GM23248 (cell line): ENCODE measurements around the gene ACSF3. TPM values are rescaled to one million over a fixed set of nuclear protein-coding genes. Genes with fewer than 3 reads are reported as not detected.

Experiments
- DNase-seq: peaks from one replicate; pipeline ENCODE4 v3.0.0-alpha.2; 2015
- H2AFZ ChIP-seq: fragments of 200-600 bp; sonication (generic); 2 replicates; pipeline ENCODE4 v1.6.1; 2016; ENCODE audit warnings: antibody characterized with exemption
- H3F3A ChIP-seq: fragments of 200-600 bp; sonication (generic); 2 replicates; pipeline ENCODE4 v1.6.1; 2016; ENCODE audit warnings: mild to moderate bottlenecking, antibody characterized with exemption, mixed run types; ENCODE audit not compliant: insufficient read depth
- H3K27ac ChIP-seq: fragments of 200-600 bp; sonication (generic); 2 replicates; pipeline ENCODE4 v1.5.1; 2016; ENCODE audit warnings: mild to moderate bottlenecking
- H3K27me3 ChIP-seq: fragments of 200-600 bp; sonication (generic); replicated peaks from 2 replicates; pipeline ENCODE4 v1.6.1; 2016; ENCODE audit warnings: mild to moderate bottlenecking; ENCODE audit not compliant: insufficient read depth
- H3K36me3 ChIP-seq: fragments of 200-600 bp; sonication (generic); 2 replicates; pipeline ENCODE4 v1.6.1; 2016; ENCODE audit warnings: low read depth, mild to moderate bottlenecking
- H3K4me1 ChIP-seq: fragments of 200-600 bp; sonication (generic); 2 replicates; pipeline ENCODE4 v1.6.1; 2016; ENCODE audit warnings: mild to moderate bottlenecking; ENCODE audit not compliant: insufficient read depth
- H3K4me2 ChIP-seq: fragments of 200-600 bp; sonication (generic); one replicate; pipeline ENCODE4 v1.6.1; 2016; ENCODE audit warnings: mild to moderate bottlenecking; ENCODE audit not compliant: unreplicated experiment
- H3K4me3 ChIP-seq: fragments of 200-600 bp; sonication (generic); 2 replicates; pipeline ENCODE4 v1.5.1; 2016; ENCODE audit warnings: mild to moderate bottlenecking
- H3K79me2 ChIP-seq: fragments of 200-600 bp; sonication (generic); 2 replicates; pipeline ENCODE4 v1.6.1; 2016; ENCODE audit warnings: mild to moderate bottlenecking; ENCODE audit not compliant: insufficient read depth
- H3K9ac ChIP-seq: fragments of 200-600 bp; sonication (generic); 2 replicates; pipeline ENCODE4 v1.6.1; 2016; ENCODE audit warnings: mild to moderate bottlenecking
- H3K9me2 ChIP-seq: fragments of 200-600 bp; sonication (generic); 2 replicates; pipeline ENCODE4 v1.6.1; 2016; ENCODE audit warnings: mixed run types, mild to moderate bottlenecking, moderate library complexity; ENCODE audit not compliant: insufficient read depth
- H3K9me3 ChIP-seq: fragments of 200-600 bp; sonication (generic); one replicate; pipeline ENCODE4 v1.6.1; 2017; ENCODE audit warnings: low read depth
- H4K20me1 ChIP-seq: fragments of 200-600 bp; sonication (generic); 2 replicates; pipeline ENCODE4 v1.6.0; 2016; ENCODE audit not compliant: insufficient read depth
- EZH2 ChIP-seq: fragments of 200-600 bp; sonication (generic); IDR thresholded peaks from 2 replicates; pipeline ENCODE4 v1.6.1; 2018; ENCODE audit warnings: antibody characterized with exemption, mild to moderate bottlenecking; ENCODE audit not compliant: insufficient read depth, poor library complexity, severe bottlenecking
- EZH2phosphoT487 ChIP-seq: fragments of 200-600 bp; sonication (generic); IDR thresholded peaks from 2 replicates; pipeline ENCODE4 v1.6.1; 2018; ENCODE audit warnings: antibody characterized with exemption, moderate library complexity, mild to moderate bottlenecking, low read depth; ENCODE audit not compliant: insufficient read depth
- WGBS, 2 experiments: methylation state at CpG; one replicate each; pipeline ENCODE4 v1.1.6; 2015 to 2017; ENCODE audit warnings: low lambda C conversion rate in 2 of 2, low coverage in 1 of 2; ENCODE audit errors: missing lambda C conversion rate in 2 of 2; 5-methylcytosine and 5-hydroxymethylcytosine counted together
- in situ Hi-C: fragments of 300-500 bp; cut with MboI; formaldehyde crosslinking; loops from 2 replicates; pipeline ENCODE4 v1.15.0; 2020
- polyA plus RNA-seq: library from polyadenylated mRNA; unstranded; fragments of >200 nt; fragmentation: Nextera tagmentation; extraction: Ambion mirVana; gene quantifications from 2 replicates; pipeline ENCODE4 v1.2.1, GENCODE V29; 2016
- total RNA-seq: library from RNA; depleted of rRNA; stranded (reverse); fragments of >200 nt; shearing (Covaris generic); gene quantifications from 2 replicates; pipeline ENCODE4 v1.2.3, GENCODE V29; 2014

ACSF3 gene
- total and polyA plus RNA-seq, 2 experiments from 2014 or later, result 15.9 to 17.1 TPM

DNA sequence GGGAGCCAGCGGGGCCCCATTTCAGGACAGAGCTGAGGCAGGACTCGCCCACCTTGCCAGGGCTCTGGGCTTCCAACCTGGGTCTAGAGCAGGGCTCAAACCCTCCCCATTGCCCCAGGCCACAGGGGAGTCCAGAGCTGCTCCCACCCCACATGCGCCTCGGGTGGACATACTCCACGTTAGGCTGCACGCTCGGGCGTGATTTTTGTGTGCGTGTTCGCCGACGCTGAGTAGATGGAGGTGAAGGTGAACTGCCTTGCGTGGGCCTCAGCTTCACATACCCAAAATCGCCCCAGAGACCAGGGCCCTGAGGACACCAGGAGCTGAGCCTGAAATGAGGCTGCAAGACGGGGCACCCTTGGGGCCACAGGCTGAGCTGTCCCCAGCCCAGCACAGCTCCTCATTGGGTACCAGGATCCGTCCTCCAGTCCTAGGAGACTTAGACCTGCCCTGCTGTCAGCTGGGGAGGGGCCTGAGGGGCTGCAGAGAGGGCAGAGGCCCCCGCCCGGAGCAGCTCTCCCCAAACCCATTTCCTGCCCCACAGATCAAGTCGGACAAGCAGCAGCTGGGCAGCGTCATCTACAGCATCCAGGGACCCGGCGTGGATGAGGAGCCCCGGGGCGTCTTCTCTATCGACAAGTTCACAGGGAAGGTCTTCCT, 86.1 kb downstream of the ACSF3 start:
- Histone ChIP-seq H3F3A (no peaks in the 10 kb centered on the region), H2AFZ (no peak overlapping the region), H3K9me2 (no peaks in the 10 kb centered on the region), H3K9ac (no peak overlapping the region), H4K20me1 (no peaks in the 10 kb centered on the region), H3K4me3 (no peak overlapping the region), H3K4me1 (no peaks in the 10 kb centered on the region), H3K36me3 (no peaks in the 10 kb centered on the region), H3K4me2 (no peak overlapping the region), H3K9me3 (no peaks in the 10 kb centered on the region), H3K27ac (no peak overlapping the region), H3K27me3 (peaks cover 10% of the 10 kb centered on the region; the same call in 1 of the 2 replicates), H3K79me2 (no peaks in the 10 kb centered on the region)
- TF ChIP-seq EZH2phosphoT487 (no peak), EZH2 (no peak)
- WGBS, 2 experiments, result 70 to 72% methylated on average over 25 of the region's 25 CpGs
- in situ Hi-C loops, result no loop called here
- DNase-seq, result no peak

DNA sequence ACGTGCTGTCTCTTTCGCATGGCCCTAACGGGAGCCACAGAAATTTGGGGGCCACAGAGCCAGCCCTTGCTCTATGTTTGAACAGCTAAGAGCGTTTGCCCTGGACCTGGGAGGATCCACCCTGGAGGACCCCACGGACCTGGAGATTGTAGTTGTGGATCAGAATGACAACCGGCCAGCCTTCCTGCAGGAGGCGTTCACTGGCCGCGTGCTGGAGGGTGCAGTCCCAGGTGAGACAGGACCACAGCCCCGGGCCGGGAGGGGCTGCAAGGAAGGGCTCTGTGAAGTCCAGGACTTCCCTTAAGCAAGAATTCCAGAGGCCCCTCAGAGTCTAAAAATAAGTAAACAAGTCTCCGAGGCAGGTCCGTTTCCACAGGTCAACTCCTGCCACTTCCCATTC, 89.8 kb downstream of the ACSF3 start:
- in situ Hi-C loops, result no loop called here
- no peak for DNase-seq

DNA sequence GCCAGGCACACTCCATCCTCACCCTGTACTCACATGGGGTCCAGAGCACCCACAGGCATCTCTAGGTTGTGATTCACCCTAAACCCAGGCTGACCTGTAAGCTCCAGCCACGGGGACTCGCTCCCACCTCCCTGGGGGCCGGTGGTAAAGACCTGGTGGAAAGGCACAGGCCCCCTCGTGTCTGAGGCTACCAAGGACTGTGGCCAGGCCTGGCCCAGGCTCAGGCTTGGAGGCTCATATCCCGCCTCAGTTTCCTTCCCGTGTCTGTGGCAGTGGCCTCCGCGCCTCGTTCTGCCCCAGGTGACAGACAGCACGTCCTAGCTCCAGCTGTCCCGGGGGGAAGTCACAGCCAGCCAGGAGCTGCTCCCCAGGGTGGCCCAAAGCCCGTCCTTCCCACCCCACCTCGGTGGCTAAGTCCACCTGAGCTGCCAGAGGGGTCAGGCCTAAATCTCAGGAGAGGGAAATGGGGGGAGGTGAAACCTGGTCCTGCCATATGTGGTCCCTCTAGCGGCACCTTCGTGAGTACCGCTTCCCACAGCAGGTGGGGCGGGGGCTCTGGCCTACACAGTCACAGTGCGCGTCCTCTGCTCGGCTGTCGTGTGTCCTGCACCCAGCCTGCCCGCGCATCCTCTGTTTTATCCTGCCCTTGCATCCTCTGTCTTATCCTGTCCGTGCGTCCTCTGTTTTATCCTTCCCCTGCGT, 90.5 kb downstream of the ACSF3 start:
- DNase-seq, result no peak
- Histone ChIP-seq H3F3A (peaks cover 13% of the 10 kb centered on the region; the same call in 1 of the 2 replicates), H3K79me2 (no peaks in the 10 kb centered on the region), H3K4me3 (no peak overlapping the region), H3K4me2 (no peak overlapping the region), H3K9ac (no peak overlapping the region), H4K20me1 (no peaks in the 10 kb centered on the region), H3K27ac (no peak overlapping the region), H3K36me3 (no peaks in the 10 kb centered on the region), H3K27me3 (peaks cover 10% of the 10 kb centered on the region; the same call in 1 of the 2 replicates), H3K9me2 (no peaks in the 10 kb centered on the region), H2AFZ (no peak overlapping the region), H3K4me1 (no peaks in the 10 kb centered on the region), H3K9me3 (no peaks in the 10 kb centered on the region)
- no peak for TF ChIP-seq EZH2phosphoT487
- TF ChIP-seq EZH2, result no peak
- in situ Hi-C loops, result no loop called here
- 66 to 70% methylated on average over 26 of the region's 26 CpGs for WGBS, 2 experiments

More for the DNA sequence above, 89.8 kb downstream of the ACSF3 start:
- Histone ChIP-seq H3K9me2 (no peaks in the 10 kb centered on the region), H3K27me3 (peaks cover 10% of the 10 kb centered on the region; the same call in 1 of the 2 replicates), H4K20me1 (no peaks in the 10 kb centered on the region), H3K27ac (no peak overlapping the region), H3K4me1 (no peaks in the 10 kb centered on the region), H3F3A (peaks cover 13% of the 10 kb centered on the region; the same call in 1 of the 2 replicates), H2AFZ (no peak overlapping the region), H3K79me2 (no peaks in the 10 kb centered on the region), H3K4me2 (no peak overlapping the region), H3K9ac (no peak overlapping the region), H3K4me3 (no peak overlapping the region), H3K9me3 (no peaks in the 10 kb centered on the region), H3K36me3 (no peaks in the 10 kb centered on the region)
- 38 to 45% methylated on average over 10 to 13 of the region's 13 CpGs for WGBS, 2 experiments
- TF ChIP-seq EZH2 (no peak), EZH2phosphoT487 (no peak)

DNA sequence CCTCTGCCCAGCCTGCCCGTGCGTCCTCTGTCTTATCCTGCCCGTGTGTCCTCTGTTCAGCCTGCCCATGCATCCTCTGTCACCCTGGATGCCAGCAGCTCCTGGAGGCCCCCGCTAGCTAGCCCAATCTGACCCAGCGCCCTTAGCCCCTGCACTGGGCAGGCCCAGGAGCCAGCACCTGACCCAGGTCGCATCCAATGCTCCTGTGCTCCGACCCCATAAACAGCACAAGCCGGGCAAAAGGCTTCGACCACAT, 91.0 kb downstream of the ACSF3 start:
- Histone ChIP-seq H3K79me2 (no peaks in the 10 kb centered on the region), H3K4me1 (no peaks in the 10 kb centered on the region), H3K4me2 (no peak overlapping the region), H3K27me3 (peaks cover 10% of the 10 kb centered on the region; the same call in 1 of the 2 replicates), H3K4me3 (no peak overlapping the region), H4K20me1 (no peaks in the 10 kb centered on the region), H3K27ac (no peak overlapping the region), H2AFZ (no peak overlapping the region), H3K9ac (no peak overlapping the region), H3K36me3 (no peaks in the 10 kb centered on the region), H3K9me3 (no peaks in the 10 kb centered on the region), H3K9me2 (no peaks in the 10 kb centered on the region), H3F3A (peaks cover 13% of the 10 kb centered on the region; the same call in 1 of the 2 replicates)
- in situ Hi-C loops, result no loop called here
- no peak for DNase-seq
- 51 to 54% methylated on average over 9 of the region's 9 CpGs for WGBS, 2 experiments
- TF ChIP-seq EZH2phosphoT487 (no peak), EZH2 (no peak)
